ENCODE results near the gene INTS7.

DNA sequence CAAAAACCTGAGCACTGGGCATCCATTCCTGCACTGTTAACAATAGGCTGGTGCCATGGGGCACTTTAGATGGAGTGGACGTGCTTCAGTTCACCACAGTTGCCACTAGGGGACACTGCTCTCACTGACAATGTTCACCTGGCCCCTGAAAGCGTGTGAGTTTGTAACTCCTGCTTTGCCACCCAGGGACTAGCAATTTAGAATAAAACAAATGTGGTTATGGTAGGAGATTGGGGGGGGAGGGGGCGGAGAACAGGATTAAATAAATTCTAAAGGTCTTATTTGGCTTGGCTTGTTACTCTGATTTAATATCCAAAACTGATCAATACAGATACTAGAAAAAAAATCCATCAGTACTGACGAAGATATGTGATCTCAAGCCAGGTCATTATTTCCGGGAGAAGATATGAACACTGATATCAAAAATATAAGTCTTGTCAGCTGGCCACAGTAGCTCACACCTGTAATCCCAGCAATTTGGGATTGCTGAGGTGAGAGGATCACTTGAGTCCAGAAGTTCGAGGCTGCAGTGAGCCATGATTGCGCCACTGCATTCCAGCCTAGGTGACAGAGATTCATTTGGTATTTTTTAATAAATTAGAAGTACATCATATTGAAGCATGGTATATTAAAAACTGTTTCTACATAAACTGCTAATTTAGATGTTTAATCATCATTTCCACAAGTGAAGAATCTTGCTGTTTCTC lies 23.2 kb downstream of the INTS7 start:
- TF ChIP-seq, protein P1, sequence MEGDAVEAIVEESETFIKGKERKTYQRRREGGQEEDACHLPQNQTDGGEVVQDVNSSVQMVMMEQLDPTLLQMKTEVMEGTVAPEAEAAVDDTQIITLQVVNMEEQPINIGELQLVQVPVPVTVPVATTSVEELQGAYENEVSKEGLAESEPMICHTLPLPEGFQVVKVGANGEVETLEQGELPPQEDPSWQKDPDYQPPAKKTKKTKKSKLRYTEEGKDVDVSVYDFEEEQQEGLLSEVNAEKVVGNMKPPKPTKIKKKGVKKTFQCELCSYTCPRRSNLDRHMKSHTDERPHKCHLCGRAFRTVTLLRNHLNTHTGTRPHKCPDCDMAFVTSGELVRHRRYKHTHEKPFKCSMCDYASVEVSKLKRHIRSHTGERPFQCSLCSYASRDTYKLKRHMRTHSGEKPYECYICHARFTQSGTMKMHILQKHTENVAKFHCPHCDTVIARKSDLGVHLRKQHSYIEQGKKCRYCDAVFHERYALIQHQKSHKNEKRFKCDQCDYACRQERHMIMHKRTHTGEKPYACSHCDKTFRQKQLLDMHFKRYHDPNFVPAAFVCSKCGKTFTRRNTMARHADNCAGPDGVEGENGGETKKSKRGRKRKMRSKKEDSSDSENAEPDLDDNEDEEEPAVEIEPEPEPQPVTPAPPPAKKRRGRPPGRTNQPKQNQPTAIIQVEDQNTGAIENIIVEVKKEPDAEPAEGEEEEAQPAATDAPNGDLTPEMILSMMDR (IDR thresholded peaks at IDR 0.05): peak; percentile 84 to 95 (median 90)
- TF ChIP-seq POLR2A (IDR thresholded peaks at IDR 0.05): no peak
